ENCODE data around the gene CIAO2B. TPM values are rescaled to one million over a fixed set of nuclear protein-coding genes. Genes with fewer than 3 reads are reported as not detected.

Gene CIAO2B
- total RNA-seq, 4 donors from 2014 or later = 83.1 to 101 (median 95.5) TPM

- Histone ChIP-seq H3K4me1 (peaks cover 63 to 86% (median 84%) of the 10 kb centered on the region in 4 donors), H3K36me3 (no peaks in the 10 kb centered on the region), H3K27ac (replicated peaks in 1 of 4) (peak overlapping the region; percentile 86 to 91 (median 90)), H3K27me3 (no peaks in the 10 kb centered on the region), H3K9me3 (no peaks in the 10 kb centered on the region), H3K4me3 (no peak overlapping the region)
- no peak for DNase-seq (ENCODE audit: extremely low spot score)
- TF ChIP-seq EP300 (IDR thresholded peaks at IDR 0.05) (no peak), POLR2AphosphoS5 (IDR thresholded peaks at IDR 0.05) (no peak), POLR2A (IDR thresholded peaks at IDR 0.05; ENCODE audit: low read depth) (no peak), CTCF (IDR thresholded peaks at IDR 0.05) (no peak)
- 67% methylated on average over 4 of the region's 11 CpGs for WGBS
- intact Hi-C loops (cut with DNase I) = no loop called here
These were observed 30.4 kb downstream of the CIAO2B start for GRCh38 chr16:66903544-66904427.

- Histone ChIP-seq H3K4me3 (no peak overlapping the region), H3K9me3 (no peaks in the 10 kb centered on the region), H3K27ac (replicated peaks in 1 of 4) (peak overlapping the region; percentile 86 to 91 (median 90)), H3K36me3 (no peaks in the 10 kb centered on the region), H3K4me1 (peaks cover 64 to 95% (median 92%) of the 10 kb centered on the region in 4 donors), H3K27me3 (no peaks in the 10 kb centered on the region)
- intact Hi-C loops (cut with DNase I) = no loop called here
- WGBS = 48% methylated on average over 13 of the region's 14 CpGs
- TF ChIP-seq CTCF (IDR thresholded peaks at IDR 0.05) = no peak
- TF ChIP-seq POLR2A (IDR thresholded peaks at IDR 0.05; ENCODE audit: low read depth) = no peak
- TF ChIP-seq POLR2AphosphoS5 (IDR thresholded peaks at IDR 0.05) = no peak
- TF ChIP-seq EP300 (IDR thresholded peaks at IDR 0.05) = no peak
- no peak for DNase-seq (ENCODE audit: extremely low spot score)
These were observed 31.3 kb downstream of the CIAO2B start for GRCh38 chr16:66902648-66903543.

GRCh38 chr16:66901626-66902025 lies 32.6 kb downstream of the CIAO2B start:
- Histone ChIP-seq H3K4me1 (peaks cover 53 to 94% (median 93%) of the 10 kb centered on the region in 4 donors), H3K9me3 (no peaks in the 10 kb centered on the region), H3K27ac (replicated peaks in 1 of 4) (peak overlapping the region; percentile 86 to 91 (median 90)), H3K36me3 (no peaks in the 10 kb centered on the region), H3K4me3 (no peak overlapping the region), H3K27me3 (no peaks in the 10 kb centered on the region)
- no peak for DNase-seq (ENCODE audit: extremely low spot score)
- 80% methylated on average over 9 of the region's 10 CpGs for WGBS
- intact Hi-C loops (cut with DNase I) = no loop called here
- TF ChIP-seq EP300 (IDR thresholded peaks at IDR 0.05) (no peak), CTCF (IDR thresholded peaks at IDR 0.05) (no peak), POLR2AphosphoS5 (IDR thresholded peaks at IDR 0.05) (no peak), POLR2A (IDR thresholded peaks at IDR 0.05; ENCODE audit: low read depth) (no peak)

- intact Hi-C loops (cut with DNase I) = no loop called here
- no peak overlapping the region for H3K4me3 ChIP-seq
- no peaks in the 10 kb centered on the region for H3K27me3 ChIP-seq
- H3K4me1 ChIP-seq = peaks cover 46 to 88% (median 86%) of the 10 kb centered on the region in 4 donors
- no peak for TF ChIP-seq CTCF (IDR thresholded peaks at IDR 0.05)
- TF ChIP-seq POLR2AphosphoS5 (IDR thresholded peaks at IDR 0.05) = peak in 1 of 2 donors; percentile 78
- TF ChIP-seq POLR2A (IDR thresholded peaks at IDR 0.05; ENCODE audit: low read depth) = no peak
- no peaks in the 10 kb centered on the region for H3K9me3 ChIP-seq
- H3K36me3 ChIP-seq = no peaks in the 10 kb centered on the region
- peak overlapping the region; percentile 86 to 91 (median 90) for H3K27ac ChIP-seq (replicated peaks in 1 of 4)
- WGBS = 41% methylated on average over 7 of the region's 7 CpGs
- DNase-seq (ENCODE audit: extremely low spot score) = no peak
These were observed 33.3 kb downstream of the CIAO2B start for GRCh38 chr16:66900721-66901441.

Measured in esophagus muscularis mucosa (tissue), 4 donors.